Fibroblast of skin of scalp (primary cell): ENCODE measurements around the gene THSD7B.
"Not testable (repeated sequence)": the region's sequence is repeated elsewhere in the genome, so short reads cannot be mapped to it uniquely, and the experiment has no call there.

Source experiments
- DNase-seq: peaks from one replicate; pipeline ENCODE4 v3.0.0-alpha.2; 2013

The THSD7B gene

DNA sequence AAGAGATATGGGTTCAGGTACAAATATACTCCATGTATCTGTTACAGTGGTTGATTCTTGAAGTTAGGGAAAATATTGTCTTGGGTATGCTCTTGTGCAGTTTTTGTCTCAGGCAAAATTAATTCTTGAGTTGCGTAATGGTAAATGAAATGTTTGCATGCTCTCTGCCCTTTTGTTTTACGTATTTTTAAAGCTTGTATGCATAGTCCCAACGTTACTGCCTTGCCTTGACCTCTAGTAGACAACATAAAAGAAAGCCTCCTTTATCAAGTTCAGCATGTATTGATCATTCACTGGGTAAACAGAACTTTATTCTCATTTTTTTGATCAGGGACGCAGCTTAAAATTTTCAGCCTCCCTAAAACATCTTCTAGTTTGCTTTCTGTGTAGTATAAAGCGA, 283.1 kb downstream of the THSD7B start:
- DNase-seq: no peak

DNA sequence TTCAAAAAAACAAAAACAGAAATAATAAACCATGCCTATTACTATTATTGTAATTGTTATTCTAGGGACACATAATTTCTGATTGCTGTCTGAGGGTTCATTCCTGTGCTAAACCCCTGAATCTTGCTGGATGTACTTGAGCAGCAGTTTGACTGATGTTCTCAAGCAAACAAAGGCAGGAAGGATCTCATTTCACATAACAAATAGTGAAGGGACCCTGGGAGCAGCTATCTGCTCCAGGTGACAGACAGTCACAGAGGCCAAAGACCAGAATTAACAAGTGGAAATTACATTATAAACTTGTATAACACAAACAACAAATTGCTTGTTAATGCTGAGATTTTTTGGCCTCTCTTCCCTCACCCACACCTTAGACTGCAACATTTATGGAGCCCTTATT, 284.2 kb downstream of the THSD7B start:
- DNase-seq: no peak

DNA sequence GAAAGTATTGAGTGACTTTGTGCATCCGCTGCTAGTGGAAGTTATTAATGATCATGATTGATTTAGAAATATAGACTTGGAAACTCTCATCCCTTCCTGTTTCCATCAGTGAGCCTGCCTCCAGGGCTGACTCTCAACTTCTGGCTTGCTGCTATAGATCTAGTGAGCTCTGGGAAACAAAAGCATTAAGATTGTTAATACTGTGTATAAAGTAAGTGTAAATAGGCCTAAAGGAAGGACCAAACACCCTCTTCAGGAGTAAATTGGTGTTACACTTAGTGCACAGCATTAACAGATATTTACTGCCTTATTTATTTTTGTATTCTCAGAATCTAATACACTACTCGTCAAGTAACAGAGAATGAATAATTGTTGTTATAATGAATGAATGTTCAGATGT, 285.6 kb downstream of the THSD7B start:
- no peak for DNase-seq

DNA sequence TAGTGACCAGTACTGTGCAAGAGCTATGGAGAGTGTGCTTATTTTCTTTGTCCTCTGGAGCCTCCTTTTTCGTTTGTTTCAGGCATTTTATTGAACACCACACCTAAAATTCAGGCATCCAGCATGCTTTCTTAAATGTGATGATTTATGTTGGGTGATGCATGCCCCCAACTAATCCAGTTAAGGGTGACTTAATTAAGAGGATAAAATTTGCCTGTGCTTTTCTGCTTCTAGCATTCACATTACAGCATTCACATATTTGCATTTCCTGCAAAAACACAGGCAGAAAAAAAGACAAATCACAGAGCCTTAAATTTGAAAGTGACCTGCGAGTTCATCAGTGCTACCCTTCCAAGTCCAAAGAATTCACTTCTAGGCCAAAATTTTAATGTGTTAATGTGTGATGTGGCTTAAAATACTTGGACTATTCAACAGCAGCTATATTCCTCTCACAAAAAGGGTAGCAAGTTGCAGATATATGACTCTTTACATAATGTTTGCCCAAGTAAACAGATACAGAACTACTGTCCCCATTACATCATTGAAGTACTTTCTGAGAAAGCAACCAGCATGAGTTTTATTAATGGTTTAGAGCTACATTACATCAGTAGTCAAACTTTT, 286.5 kb downstream of the THSD7B start:
- DNase-seq: no peak

DNA sequence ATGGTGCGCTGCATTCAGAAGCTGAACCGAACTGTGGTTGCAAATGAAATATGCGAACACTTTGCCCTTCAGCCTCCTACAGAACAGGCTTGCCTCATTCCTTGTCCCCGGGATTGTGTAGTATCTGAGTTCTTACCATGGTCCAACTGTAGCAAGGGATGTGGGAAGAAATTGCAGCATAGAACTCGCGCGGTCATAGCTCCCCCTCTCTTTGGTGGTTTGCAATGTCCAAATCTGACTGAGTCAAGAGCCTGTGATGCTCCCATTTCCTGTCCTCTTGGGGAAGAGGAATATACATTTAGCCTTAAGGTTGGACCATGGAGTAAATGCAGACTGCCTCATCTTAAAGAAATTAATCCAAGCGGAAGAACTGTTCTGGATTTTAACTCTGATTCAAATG, 291.4 kb downstream of the THSD7B start:
- no peak for DNase-seq

DNA sequence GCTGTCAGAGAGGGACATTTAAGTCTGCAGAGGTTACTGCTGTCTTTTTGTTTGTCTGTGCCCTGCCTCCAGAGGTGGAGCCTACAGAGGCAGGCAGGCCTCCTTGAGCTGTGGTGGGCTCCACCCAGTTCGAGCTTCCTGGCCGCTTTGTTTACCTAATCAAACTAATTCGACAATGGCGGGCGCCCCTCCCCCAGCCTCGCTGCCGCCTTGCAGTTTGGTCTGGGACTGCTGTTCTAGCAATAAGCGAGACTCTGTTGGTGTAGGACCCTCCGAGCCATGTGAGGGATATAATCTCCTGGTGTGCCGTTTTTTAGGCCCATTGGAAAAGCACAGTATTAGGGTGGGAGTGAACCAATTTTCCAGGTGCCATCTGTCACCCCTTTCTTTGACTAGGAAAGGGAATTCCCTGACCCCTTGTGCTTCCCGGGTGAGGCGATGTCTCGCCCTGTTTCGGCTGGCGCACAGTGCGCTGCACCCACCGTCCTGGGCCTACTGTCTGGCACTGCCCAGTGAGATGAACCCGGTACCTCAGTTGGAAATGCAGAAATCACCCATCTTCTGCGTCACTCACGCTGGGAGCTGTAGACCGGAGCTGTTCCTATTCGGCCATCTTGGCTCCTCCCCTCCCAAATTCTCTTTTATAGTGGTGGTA, 310.9 kb downstream of the THSD7B start:
- not testable (repeated sequence) for DNase-seq

DNA sequence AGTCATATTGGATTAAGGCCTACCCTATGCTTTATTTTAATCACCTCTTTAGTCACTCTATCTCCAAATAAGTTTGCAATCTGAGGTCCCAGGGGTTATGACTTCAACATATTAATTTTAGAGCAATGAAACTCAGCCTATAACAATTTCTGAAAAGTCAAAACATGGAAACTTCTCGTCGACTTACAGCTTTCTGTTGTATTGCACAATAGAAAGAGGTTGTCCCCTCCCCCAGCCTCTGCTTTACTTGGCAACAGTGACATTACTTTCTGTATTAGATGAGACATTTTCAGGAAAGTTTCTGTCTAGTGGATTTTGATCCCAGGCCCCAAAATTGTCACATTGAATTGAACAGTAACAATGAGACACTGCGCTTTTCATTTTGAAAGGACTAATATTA, 326.4 kb downstream of the THSD7B start:
- peak; percentile 1 for DNase-seq

DNA sequence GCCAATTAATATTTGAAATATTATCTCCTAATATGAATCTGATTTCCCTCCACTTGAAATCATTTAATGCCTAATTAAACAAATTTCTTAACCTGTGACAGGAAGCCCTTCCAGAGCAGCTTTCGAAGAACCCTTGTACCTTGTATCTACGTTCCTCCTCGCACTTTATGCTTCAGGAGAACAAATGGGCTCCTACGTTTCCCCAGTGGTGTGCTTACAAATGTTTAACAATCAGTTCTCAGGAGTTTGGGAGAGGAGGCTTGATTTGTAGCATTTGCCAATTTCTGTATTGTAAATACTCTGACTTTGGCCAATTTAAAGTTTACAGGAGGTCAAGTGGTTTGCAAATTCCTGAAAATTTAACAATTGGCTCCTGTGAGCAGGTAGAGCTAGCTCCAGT, 327.8 kb downstream of the THSD7B start:
- no peak for DNase-seq

DNA sequence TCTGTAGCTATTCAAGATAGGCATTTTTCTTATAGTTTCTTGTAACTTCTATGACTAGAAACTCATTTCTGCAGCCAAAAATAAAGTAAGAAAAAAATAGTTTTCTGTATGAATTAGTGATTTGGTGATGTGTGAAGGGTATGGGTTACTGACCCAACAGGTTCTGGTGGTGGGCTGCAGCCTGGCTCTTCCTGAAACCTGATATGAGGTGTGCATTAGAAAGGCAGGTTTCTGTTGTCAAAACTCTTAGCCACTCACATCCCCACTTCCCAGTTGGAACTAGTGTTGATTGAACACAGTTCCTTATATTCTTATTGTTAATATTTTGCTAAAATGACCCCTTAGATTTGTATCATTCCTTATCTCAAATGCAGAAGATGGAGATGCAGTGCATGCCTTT, 330.8 kb downstream of the THSD7B start:
- no peak for DNase-seq

DNA sequence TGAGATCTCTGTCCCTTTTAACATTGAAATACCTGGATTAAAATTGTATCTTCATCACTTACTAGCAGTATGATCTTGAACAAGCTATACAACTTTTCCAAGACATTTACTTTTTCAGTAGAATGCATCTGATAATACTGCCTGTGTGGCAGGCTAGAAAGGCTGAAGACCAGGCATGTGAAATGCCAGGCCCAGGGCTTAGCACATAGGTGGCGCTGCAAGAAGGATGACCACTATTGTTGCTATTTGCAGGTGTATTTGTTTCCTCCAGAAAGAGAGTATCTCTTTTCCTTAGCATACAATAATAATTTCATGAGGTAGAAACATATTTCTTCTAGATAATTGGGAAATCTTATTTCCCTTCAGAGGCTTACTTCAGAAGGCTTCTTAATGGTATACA, 331.3 kb downstream of the THSD7B start:
- DNase-seq: no peak

DNA sequence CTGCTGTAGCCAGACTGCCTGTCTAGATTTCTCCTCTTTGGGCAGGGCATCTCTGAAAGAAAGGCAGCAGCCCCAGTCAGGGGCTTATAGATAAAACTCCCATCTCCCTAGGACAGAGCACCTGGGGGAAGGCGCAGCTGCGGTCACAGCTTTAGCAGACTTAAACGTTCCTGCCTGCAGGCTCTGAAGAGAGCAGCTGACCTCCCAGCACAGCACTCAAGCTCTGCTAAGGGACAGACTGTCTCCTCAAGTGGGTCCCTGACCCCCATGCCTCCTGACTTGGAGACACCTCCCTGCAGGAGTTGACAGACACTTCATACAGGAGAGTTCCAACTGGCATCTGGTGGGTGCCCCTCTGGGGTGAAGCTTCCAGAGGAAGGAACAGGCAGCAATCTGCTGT, 336.5 kb downstream of the THSD7B start:
- not testable (repeated sequence) for DNase-seq

DNA sequence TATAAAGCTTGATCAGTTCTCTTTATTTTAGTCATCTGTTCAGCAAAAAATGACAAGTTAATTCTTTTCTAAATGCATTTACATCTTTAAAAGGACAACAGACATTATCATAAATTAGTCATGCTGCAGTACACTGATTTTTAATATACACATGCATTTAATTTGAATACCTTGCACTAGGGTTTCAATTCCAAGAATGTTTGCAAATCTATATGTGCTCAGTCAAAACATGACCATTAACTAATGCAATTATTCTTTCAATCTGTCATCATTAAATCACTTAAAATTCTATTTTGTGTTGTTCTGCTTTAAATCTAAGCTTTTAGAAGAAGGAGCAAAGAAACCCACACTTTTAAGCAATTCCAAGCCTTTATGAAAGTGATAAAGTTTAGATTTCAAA, 342.6 kb downstream of the THSD7B start:
- DNase-seq: no peak

DNA sequence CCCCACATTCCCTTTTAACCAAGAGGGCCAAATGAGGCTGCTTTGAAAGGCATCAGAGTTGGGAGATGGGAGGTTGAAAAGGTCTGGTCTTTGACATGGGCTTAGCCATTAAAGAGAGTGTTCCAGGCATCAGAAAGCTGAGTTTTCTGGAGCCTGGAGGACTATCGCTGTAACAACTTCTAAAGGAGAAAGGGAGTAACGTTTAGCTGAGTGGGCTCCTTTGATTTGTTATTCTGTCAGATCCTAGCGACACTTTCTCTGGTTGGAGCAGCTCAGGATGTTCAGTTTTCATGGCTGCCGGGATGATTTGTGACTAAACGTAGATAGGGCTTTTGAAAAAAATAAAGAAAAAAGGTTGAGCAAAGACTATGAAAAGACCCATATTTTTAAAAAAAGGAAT, 346.6 kb downstream of the THSD7B start:
- no peak for DNase-seq

DNA sequence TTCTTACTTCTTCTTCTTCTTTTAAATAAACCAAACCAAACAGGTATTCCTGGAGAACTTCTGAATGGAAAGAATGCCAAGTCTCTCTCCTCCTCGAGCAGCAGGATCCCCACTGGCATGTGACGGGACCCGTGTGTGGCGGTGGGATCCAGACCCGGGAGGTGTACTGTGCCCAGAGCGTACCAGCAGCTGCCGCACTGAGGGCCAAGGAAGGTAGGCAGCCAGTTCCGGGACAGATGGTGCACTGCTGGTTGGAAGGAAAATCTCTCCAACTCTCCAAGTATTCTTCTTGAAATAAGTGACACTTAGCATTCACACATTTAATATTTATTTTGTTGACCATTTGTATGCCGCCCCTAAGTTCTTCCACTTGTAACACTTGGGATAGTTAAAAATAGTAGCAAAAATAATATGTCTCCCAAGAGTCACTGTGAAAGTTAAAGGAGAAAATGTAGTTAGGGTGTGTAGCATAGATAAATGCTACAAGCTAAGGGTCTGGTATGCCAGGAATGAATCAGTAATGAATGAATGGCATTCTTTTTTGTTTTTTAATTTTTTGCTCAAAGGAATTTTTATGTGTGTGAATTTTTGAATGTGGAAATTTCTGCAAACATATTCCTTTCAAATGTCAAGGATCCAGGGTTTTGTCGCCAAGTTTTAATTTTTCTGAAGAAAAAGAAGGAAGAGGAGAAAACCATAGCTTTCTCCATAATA, 349.9 kb downstream of the THSD7B start:
- peak; percentile 45 for DNase-seq

DNA sequence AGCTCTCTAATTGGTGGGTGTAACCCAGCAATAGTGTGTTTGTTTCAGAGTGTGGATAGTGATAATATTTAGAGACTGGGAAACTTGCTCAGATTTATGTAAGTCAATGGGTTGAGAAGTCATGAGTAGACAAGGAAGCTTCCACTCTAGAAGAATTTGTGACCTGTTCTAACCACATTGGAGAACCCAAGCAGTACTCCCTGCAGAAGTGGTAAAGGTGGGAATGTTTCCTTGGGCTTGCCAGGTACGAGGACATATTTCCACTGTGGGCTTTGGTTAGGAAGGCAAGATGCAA, 350.4 kb downstream of the THSD7B start:
- no peak for DNase-seq

DNA sequence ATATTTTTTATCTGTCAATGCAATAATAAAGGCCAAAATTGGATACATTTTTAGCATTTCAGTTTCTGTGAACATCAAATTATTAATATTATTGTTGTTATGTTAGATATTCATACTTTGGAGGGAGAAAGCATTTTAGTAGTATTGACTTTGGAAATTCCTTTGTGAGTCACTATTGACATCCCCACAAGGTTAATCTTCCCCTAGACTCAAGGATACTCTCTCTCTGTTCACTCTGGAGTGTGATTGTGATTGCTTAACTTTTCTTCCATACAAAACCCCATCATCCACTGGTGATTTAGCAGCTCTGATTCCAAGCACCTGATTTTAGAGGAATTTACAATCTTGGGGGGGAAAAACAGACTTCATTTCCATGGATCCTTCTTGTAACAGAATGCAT, 352.0 kb downstream of the THSD7B start:
- peak; percentile 64 for DNase-seq

DNA sequence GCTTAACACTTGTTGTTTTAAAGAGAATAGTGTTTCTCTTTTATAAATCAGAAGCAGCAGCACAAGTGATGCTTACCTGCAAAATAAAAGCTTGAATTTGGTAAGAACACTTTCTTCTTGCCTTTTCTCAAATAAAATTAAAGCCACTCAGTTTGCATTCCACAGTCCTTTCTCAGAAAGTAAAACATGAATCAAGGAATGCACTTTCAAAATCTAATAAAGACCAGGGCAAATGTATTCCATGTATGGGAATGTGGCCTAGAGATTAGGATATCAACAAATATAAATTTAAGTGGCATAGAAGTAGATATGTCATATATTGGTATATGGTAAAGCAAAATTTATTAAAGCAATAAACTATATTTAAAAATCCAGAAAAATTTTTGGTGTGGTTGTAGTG, 352.8 kb downstream of the THSD7B start:
- DNase-seq: peak; percentile 47

DNA sequence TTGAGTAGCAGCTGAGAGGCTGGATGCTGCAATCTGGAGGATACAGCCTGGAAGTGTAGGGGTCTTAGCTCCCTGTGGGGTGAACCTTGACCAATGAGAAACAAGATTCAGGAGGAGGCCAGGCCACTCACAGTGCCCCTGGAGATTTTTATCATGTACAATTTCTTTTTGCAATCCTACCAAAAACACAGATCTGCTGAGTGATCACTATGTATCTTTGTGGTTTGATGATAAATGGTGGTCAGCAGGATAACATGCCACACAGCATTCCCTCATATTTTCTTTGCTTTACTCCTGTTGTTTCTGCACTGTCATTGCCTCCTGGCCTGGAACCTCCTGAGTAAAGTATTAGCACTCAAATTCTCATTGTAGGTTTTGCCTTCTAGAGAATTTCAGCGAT, 357.9 kb downstream of the THSD7B start:
- peak; percentile 83 for DNase-seq

DNA sequence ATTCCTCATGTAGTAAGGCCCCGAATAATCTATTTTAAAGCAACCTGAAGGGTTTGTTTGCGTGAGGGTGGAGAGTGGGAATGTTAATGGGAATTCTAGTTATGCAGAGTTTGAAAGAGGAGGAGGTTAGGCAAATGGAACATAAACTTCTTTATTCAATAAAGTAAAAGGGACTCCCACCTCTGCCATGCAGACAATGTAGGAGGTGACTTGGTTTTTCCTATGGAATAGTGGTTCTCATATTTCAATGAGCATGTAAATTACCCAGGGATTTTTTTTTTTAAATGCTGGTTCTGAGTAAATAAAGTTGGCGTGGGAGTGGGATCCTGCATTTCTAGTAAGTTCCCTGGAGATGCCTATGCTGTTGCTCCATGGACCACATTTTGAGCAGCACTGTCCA, 367.9 kb downstream of the THSD7B start:
- DNase-seq: no peak

DNA sequence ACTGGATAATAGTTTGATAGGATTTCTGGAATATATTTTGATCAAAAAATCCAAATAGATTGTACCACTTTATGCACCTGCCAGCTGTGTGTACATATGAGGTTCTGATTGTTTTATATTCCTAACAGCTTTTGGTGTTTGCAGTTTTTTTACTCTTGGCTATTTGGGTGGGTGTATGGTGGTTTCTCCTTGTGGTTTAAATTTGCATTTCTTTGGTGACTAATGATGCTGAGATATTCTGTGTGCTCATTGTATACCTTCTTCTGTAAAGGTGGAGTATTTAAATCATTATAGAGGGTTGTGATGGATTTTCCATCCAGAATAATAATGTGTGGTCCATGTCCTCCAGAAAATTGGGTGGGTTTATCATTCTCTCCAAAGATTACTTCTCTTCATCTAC, 372.9 kb downstream of the THSD7B start:
- DNase-seq: no peak

DNA sequence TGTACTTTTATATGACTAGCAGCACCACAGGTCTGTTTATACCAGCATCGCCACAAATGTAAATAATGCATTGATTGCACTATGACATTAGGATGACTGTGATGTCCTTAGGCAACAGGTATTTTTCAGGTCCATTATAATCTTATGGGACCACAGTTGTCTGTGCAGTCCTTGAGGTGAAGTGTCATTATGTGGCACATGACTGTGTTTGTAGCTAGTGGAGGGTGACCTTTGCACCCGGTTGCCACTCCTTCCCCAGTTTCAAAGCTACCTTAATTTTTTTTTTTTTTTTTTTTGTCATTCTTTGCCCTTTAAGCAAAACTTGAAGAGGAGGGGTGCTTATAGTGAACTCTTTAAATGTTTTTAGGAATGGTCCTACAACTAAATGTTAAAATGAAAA, 386.4 kb downstream of the THSD7B start:
- no peak for DNase-seq

DNA sequence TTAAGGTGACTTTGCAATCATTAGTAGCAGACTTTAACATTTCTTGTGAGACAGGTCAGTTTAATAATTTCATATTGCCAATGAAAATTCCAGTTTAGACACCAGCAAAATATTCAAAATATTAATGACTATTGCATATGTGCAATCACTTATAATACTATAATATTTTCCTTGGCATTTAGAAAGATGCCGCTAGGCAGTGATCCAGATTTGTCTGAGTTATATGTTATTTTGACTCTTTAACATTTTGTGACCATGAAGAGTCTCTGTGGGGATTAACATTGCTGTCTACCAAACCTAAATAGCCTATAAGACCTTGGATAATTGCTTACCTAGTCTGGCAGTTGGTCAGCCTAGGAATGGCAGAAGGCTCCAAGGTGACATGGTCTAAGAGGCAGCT, 389.6 kb downstream of the THSD7B start:
- peak; percentile 58 for DNase-seq

DNA sequence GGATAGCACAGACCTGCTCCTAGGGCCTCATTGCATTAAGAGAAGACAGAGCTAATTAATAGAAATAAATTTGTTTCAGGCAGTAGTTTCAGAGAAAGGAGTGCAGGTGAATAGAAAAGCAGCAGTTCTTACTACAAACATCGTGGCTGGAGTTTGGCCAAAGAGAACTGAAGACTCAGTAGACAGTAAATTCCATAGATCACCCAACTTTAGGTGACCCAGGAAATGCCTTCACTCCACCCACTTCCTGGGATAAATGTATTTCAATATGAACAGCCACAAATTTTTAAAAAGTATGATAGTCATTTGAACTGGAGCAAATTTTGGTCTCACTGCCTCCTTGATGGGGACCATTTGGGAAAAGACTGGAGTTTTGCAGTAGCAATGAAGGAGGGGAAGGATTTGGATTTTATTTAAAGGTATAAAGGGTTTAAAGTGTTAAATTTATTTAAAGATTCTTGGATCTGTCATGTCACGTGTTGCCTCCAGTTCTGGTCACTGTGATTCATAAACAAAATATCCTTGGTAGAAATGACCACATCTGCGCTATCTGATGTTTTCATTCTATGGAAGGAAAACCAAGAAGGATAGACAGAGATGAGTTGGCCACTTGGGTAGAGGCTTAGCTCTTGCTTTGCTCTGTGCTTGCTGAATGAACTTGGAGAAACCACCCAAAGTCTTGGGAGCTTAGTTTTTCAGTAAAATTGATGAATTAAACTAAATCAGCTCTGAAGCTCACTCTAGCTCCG, 390.2 kb downstream of the THSD7B start:
- DNase-seq: peak; percentile 69
